HG03060 (cell line): Measurements from ENCODE around the gene WDR37.

Source experiments
- ATAC-seq: cut with Tn5 transposase; IDR thresholded peaks from one replicate; pipeline ENCODE4 v1.9.1; 2021; ENCODE audit warnings: low read depth, moderate number of reproducible peaks; ENCODE audit not compliant: unreplicated experiment

The WDR37 gene

DNA sequence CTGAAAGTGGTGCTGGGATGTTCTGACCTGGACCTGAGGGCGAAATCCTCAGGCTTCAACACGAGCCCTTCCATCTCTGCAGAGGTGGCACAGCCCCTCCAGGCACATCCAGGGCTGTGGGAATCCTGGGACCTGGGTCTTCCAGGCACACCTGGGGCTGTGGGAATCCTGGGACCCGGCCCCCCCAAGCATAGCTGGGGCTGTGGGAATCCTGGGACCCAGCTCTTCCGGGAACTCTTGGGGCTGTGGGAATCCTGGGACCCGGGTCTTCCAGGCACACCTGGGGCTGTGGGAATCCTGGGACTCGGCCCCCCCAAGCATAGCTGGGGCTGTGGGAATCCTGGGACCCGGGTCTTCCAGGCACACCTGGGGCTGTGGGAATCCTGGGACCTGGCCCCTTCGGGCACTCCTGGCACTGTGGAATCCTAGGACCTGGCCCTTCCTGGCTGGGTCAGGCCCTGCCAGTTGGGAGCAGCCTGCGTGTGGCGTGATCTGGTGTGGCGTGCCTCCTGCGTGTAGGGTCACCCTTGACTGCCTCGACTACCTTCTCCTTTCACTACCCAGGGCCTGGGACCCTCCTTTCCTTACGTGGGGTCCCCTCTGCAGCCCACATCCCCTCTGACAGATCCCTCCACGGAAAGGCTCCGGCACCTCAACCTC, 124.0 kb downstream of the WDR37 start:
- ATAC-seq, result no peak

DNA sequence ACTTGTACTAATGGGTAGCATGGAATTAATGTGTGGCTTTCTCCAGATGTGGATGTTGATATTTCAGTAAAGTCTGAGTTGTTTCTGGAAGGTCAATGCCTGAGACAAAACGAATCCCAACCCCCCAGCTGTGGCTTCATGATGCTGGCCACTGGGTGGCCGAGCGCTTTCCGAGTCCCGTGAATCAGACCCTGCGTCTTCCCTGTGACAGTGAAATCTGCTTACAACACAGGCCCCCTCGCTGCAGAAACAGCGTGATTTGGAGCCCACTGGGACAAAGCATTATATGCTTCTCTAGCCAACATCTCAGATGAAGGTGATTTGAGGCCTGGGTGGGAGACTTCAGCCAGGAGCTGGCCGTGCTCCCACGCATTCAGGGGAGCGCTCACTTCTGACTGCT, 124.7 kb downstream of the WDR37 start:
- ATAC-seq, result no peak
